Stimulated activated naive CD4-positive, alpha-beta T cell (primary cell): ENCODE results near the gene MAP3K12.
"Not testable (repeated sequence)": the region's sequence is repeated elsewhere in the genome, so short reads cannot be mapped to it uniquely, and the experiment has no call there.

Source experiments
- DNase-seq, 6 experiments: peaks; one replicate each; lab custom pipeline; 2025; lab: John Stamatoyannopoulos, UW

MAP3K12 gene

DNA sequence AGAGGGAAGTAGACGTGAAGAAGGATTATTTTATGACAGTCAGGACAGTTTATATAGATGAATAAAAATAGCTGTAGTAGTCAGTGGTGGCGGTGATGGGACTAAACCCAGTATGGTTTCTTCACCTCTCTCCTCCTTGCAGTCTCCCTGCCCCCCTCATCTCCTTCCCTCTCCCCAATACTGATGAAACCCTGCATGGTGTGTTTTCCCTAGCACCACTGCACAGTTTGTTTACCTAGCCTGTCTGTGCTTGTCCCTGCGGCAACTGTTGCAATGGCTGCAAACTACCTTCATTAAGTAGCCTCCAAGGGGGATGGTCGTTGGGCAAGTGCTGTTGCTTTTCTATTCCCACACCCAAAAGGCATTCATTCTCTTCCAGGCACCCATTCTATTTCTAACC, 32.6 kb downstream of the MAP3K12 start:
- no peak for DNase-seq

DNA sequence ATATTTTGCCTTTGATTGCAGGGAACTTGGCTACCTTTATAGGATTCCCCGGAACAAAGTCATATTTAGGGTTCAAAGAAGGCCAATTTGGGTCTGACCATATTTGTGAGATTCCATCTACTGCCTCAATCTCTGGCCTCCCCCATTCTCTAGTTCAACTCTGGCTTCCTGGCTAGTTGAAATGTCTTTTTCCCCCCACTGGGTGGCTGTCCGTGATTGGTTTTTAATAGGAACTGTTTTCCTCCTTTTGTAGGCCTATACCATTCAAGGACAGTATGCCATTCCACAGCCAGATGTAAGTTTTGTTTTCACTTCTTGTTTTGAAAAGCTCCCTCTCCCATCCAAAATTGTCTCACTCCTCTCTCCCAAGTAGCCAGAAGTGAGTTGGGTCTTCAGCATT, 33.6 kb downstream of the MAP3K12 start:
- no peak for DNase-seq

DNA sequence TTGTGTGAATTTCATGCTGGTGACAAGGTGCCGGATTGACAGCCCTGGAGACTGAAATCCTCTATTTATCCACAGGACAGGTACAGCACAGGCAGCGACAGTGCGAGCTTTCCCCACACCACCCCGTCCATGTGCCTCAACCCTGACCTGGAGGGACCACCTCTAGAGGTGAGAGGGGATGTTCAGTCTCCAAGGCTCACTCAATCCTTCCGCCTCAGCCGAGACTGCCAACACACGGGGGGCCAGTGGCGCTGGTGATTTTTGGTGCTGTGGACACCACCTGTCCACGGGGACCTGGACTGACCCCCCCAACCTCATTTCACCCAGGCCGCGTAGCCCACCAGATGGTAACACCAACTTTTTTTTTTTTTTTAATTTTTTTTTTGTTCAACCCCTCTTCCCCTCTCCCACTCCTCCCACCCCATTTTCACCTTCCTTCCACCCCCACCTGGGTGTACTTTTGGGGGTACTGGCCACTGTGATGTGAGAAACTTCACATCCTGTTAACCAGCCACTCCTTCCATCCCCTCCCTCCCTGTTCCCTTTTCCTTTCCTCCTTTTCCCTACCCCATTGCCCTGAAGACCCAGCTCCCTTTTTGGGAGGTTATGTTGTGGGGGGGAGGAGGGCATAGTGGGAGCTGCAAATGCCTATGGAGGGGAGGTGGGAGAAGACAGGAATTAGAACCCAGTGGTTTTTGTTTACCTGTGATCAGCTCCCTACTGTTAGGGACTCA, 34.4 kb downstream of the MAP3K12 start:
- no peak for DNase-seq

DNA sequence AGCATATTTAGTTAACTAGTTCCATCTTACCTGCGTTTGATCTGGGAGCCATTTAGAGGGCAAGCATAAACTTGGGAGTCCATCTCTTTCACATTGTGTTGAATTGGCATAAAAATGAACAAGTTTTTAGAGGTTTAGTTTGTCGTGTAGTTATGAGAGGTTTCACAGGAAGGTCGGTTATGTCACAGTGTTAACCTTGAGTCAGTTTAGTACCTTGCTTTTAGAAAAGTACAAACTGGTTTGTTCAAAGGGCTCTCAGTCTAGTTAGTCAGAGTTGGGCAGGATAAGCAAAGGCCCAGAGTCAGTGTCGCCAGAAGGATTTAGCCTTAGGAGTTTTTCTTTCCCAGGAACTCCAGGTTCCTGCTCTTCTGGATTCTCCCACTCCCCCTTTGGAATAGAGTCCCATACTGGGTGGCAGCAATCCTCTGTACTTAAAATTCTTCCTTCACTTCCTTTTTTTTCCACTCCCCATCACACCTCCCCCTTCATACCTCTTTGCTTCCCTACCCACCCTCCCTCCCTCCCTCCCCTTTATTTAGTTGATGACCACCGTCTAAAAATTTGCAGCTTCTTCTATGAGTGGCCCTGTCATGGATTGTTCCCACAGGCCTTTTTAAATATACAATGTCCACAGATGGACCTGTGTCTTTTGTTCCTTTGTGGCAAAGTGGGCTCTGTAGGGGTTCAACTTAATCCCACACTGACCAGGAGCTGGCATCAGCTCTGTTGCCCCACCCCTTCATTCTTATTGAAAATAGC, 35.3 kb downstream of the MAP3K12 start:
- DNase-seq, result no peak

DNA sequence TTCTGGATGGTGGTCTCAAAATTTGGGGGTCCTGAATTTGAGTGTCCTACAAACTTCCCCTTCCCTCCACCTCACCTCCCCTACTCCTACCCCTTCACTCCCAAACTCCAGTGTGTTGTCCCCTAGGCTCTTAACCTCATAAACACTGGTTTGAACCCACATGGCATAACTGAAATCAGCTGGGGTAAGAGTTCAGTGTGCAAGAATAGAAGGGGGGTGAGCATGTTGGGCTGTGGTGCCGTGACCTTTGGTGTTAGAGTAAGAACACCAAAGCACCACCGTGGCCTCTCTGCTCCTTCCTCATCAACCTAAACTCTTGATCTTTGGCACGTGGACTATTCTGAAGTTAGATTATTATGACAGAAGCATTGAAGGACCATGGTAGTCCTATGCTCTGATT, 36.3 kb downstream of the MAP3K12 start:
- no peak for DNase-seq

DNA sequence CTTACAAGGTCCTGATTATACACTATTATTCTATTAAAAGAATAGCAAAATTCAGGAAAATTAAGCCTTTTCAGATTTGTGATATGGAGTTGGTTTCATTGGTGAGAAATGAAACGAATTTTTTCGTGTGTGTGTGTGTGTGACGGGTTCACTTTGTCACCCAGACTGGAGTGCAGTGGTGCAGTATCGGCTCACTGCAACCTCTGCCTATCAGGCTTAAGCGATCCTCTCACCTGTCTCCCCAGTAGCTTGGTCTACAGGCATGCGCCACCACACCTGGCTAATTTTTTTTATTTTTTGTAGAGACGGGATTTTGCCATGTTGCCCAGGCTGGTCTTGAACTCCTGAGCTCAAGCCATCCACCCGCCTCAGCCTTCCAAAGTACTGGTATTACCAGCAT, 37.7 kb downstream of the MAP3K12 start:
- no peak for DNase-seq

DNA sequence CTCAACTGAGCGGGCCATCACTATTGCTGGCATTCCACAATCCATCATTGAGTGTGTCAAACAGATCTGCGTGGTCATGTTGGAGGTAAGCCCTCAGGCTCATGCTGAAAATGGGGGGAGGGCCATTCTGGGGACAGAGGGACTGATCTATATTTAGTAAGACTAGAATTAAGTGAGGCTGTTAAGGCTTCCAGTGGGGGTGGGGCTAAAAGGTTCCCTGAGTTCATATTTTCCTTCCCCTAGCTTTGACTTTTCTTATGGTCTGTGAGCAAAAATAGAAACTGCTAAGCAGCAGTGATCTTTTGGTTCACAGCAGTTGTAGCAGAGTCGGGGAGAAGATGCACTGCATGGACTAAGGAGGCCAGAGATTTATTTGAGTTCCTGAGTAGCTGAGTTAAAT, 38.2 kb downstream of the MAP3K12 start:
- DNase-seq, result no peak

DNA sequence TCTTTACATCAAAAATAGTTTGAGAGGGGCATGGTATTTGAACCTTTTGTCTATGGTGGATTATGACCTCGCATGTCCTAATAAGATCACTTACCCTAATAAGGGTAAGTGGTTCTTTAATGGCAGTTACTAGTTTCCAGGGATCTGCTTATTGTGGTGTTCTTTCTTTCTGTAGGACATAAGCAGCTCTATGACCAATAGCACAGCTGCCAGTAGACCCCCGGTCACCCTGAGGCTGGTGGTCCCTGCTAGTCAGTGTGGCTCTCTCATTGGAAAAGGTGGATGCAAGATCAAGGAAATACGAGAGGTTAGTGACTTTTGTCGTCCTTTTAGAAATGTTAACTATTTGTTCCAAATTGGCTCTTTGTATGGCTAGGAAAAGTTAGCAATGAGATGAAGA, 40.2 kb downstream of the MAP3K12 start:
- no peak for DNase-seq

DNA sequence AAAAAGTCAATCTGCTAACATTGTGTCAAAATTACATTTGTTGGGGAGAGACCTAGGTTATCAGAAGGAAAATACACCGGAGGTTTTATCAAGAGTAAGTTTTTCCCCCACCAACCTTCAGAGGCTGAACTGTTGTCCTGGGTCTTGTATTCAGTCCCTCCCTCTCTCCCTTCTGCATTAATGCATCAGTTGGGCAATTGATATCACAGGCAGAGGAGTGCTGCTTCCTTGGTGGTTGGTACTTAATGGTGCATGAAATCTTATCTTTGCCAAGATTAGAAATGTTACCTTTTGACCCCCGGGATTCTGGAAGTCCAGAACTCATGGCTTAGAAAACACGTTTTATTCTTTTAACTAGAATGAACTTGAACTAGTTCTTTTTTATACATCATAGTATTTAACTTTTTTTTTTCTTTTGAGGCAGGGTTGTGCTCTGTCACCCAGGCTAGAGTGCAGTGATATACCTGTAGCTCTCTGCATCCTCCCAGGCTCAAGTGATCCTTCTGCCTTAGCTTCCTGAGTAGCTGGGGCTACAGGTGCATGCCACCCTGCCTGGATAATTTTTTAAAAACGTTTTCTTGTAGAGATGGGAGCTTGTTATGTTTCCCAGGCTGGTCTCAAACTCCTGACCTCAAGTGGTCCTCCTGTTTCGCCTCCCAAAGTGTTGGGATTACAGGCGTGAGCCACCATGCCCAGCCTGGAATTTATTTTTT, 42.4 kb downstream of the MAP3K12 start:
- no peak for DNase-seq

DNA sequence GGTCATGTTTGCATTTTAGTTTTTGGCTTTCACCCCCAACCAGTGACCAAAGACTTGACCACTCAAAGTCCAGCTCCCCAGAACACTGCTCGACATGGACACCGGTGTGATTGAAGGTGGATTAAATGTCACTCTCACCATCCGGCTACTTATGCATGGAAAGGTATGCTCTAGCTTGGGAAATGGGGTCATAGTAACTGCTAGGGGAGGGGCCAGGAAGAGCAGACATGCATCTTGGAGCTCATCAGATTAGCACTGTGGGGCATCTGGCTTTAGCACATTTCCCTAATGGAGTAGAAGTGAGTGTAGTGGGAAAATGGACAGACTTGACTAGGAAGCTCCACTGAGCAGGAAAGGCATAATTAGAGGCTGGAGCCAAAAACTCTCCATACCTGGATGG, 44.6 kb downstream of the MAP3K12 start:
- no peak for DNase-seq

DNA sequence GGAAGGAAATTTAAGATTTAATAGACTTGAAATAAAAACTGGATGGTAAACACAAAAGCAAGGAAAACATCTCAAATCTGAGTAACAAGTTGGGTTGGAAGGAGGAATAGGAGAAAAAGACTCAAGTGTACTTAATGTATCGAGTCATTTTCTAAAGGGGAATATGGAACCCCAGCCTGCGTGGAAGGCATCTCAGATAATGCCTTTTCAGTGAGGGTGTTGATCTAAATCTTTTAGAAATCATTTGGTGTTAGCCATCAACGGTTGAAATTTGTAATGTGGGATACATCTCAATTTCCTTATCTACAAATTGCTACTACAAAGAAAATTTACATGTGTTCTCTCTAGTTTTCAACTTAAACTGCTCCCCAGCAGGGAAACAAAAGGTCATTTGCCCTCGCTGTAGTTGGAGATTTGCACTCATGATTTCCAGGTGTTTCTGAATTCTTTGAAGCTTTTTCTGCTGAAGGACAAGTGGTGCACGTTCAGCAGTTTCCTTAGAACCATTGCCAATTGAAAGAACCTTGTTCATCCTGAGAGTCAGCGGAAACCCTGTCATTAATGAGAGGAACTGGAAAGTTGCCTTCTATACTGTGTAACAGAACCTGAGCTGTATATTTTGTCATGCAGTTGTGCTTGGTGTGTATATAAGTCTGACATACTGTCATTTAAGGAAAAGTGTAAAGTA, 45.2 kb downstream of the MAP3K12 start:
- no peak for DNase-seq

DNA sequence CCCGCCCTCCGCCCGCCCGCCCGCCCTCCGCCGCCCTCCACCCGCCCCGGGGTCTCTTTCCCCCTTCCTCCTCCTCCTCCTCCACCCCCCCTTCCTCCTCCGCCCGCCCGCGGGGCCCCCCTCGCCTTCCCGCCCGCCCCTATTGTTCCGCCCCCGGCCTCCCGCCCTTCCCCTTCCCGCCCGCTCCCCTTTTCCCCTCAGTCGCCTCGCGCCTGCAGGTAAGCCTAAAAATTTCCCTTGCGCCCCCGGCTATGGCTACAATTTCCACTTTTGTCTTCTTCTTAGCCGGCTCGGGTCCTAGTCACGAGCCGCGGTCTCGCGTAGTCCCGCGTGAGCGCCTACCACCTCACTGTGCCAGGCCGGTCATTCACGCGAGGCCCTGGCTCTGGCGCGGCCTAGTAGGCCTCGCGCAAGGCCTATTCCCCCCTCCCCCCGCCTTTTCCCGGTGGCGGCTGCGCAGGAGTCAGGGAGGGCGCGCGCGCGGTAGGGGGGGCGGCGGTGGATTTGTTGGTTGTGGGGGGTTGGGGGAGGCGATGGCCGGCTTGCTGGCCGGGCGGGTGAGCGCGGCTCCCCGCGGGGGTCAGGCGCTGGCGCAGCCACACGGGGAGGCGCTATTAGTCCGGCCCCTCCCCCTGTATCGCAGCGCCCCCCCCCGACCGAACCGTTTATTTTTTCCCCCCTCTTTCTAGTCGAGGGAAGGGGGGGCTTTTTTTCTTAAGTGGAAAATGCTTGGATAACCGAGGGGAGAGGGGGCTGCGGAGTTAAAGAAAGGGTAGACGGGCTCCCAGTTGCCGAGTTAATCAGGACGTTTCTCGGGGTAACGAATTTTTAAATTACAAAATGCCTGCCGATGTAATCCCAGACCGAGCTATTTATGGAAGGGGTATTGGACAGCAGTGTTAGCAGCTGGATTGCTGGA, 46.8 kb downstream of the MAP3K12 start:
- peak; percentile 70 to 93 (median 83) for DNase-seq

DNA sequence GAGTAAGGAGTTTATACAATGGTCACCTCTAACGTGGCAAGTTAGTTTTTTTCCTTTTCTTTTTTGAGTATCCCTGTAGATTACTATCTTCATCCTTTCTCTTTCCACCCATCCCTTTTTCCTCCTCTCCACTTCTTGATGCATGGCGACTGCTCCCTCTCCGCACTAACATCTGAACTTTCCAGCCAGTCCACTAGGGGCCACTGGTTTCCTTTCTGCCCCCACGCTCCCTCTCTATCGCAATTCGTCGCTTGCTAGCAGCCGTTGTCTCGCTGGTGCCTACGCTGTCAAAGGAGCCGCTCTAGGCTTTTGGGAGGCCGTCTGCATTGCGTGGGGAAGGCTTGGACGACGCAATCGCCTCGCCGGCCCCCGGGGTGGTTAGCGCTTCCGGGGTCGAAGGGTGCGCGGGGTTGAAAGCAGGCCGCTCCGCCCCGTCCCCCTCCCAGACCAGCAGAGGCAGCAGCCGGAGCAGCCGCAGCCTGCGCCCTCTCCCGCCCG, 47.5 kb downstream of the MAP3K12 start, which contains the start of gene PCBP2:
Gene PCBP2, plus strand, starts transcription at position 442 of the 498 bp plus-strand sequence. CDS start 2,699 bp downstream, outside the sequence.
- DNase-seq, result peak; percentile 90 to 98 (median 96)

DNA sequence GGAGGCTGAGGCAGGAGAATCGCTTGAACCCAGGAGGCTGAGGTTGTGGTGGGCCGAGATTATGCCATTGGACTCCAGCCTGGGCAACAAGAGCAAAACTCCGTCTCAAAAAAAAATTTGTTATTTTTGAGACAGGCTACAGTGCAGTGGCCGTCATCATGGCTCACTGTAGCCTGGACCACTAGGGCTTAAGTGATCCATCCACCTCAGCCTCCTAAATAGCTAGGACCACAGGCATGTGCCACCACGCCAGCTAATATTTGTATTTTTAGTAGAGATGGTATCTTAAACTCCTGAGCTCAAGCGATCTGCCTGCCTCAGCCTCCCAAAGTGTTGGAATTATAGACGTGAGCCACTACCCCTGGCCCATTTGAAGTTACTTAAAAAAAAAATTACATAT, 48.3 kb downstream of the MAP3K12 start:
- DNase-seq, result no peak

DNA sequence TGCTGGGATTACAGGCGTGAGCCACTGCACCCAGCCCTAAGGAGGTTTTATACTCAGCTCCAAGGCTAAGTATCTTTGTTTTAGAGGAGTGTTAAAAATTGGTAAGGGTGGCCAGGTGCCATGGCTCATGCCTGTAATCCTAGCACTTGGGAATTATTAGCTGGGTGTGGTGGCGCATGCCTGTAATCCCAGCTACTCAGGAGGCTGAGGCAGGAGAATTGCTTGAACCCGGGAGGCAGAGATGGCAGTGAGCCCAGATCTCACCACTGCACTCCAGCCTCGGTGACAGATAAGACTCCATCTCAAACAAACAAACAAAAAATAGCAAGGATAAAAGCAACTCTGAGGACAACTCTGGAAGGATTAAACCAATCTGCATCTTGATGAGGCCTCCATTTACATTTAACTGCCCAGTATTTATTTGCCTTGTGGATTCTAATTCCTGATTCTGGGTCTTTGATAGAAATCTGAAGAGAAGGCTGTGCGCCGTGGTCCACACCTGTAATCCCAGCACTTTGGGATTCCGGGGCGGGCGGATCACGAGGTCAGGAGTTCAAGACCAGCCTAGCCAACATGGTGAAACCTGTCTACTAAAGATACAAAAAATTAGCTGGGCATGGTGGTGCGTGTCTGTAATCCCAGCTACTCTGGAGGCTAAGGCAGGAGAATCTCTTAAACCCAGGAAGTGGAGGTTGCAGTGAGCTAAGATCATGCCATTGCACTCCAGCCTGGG, 54.5 kb downstream of the MAP3K12 start:
- not testable (repeated sequence) for DNase-seq

DNA sequence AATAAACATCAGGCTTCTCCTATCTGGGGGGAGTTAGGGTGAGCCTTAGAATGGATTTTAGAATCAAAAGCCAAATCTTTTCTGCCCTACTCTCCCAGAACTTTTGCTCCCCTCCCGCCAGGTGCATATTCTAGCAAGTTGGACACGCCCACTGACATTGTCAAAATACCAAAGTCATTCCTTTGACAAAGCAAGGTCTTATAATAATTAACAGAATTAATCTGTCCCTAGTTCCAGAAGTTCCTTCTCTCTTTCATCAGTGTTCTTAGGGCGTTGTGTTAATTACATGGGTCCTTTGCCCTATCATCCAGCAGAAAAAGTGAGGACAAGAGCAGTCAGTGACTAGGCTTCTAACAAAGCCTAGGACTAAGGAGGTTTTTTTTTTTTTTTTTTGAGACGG, 55.3 kb downstream of the MAP3K12 start:
- DNase-seq, result no peak

DNA sequence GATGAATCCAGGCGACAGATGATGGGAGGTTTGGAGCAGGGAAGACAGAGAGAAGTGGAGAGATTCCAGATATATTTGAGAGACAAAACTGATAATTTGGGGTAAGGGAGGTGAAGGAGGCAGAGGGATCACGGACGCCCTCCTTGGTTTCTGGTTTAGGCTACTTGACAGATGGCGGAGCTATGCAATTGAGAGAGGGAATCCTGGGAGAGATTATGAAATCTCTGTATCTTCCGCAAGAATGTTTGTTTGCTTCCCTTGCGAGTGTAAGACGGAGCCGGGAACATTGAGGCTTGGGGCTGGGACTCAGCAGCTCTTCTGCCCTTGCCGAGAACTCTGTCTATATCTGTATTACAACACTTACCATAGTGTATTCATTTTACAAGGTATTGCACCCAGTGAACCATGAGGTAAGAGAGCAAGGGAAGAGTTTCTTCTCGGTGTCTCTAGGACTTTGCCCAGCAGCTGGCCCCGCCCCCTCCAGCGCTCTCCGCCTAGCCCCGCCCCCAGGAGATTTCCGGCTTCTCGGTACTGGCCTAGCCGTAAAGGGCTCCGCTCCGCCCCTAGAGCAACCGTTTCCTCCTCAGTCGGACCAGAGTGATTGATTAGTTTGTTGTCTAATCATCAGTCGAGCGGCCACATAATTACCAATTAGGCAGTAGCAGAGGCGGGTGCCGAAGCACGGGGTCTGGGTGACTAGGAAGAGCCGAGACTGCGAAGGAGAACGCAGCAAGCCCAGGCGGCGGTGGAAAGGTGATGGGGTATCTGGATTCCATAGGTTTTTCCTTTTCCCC, 58.0 kb downstream of the MAP3K12 start, which contains the start of gene PRR13:
Gene PRR13, plus strand, starts transcription at position 695 of the 794 bp plus-strand sequence. CDS start 981 bp downstream, outside the sequence.
- DNase-seq, result peak; percentile 92 to 98 (median 97)

DNA sequence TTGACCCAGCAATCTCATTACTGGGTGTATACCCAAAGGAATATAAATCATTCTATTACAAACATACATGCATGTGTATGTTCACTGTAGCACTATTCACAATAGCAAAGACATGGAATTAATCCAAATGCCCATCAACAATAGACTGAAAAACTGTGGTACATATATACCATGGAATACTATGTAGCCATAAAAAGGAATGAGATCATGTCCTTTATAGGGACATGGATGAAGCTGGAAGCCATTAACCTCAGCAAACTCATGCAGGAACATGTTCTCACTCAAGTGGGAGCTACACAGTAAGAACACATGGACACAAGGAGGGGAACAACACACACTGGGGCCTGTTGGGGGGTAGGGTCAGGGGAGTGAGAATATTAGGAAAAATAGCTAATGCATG, 59.7 kb downstream of the MAP3K12 start:
- DNase-seq, result not testable (repeated sequence)

DNA sequence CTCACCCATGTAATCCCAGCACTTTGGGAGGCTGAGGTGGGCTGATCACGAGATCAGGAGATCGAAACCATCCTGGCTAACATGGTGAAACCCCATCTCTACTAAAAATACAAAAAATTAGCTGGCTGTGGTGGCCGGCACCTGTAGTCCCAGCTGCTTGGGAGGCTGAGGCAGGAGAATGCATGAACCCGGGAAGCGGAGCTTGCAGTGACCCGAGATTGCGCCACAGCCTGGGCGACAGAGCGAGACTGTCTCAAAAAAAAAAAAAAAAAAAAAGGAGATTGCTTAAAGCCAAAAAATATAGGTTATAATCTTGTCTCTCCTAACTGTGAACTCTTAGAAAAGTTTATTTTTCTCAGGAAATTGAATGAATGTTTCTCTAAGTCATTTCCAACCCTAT, 63.9 kb downstream of the MAP3K12 start:
- DNase-seq, result not testable (repeated sequence)
